ENCODE results near the gene TEAD1.

Gene TEAD1

GRCh38 chr11:12981676-12982522 lies 307.7 kb downstream of the TEAD1 start:
- Histone ChIP-seq H3K9ac (ENCODE audit: low read length) (no peak overlapping the region), H3K9me3 (ENCODE audit: control insufficient read depth, low read length) (no peaks in the 10 kb centered on the region), H3K4me1 (ENCODE audit: control insufficient read depth, insufficient read depth, low read length) (peaks cover 9% of the 10 kb centered on the region), H3K4me3 (ENCODE audit: low read length) (no peak overlapping the region), H3K36me3 (ENCODE audit: control insufficient read depth, insufficient read depth, low read length) (no peaks in the 10 kb centered on the region), H3K27me3 (ENCODE audit: control insufficient read depth, insufficient read depth, low read length) (no peaks in the 10 kb centered on the region)

GRCh38 chr11:12983336-12983735 lies 309.1 kb downstream of the TEAD1 start:
- no peaks in the 10 kb centered on the region for H3K9me3 ChIP-seq (ENCODE audit: control insufficient read depth, low read length)
- H3K9ac ChIP-seq (ENCODE audit: low read length), result no peak overlapping the region
- no peaks in the 10 kb centered on the region for H3K36me3 ChIP-seq (ENCODE audit: control insufficient read depth, insufficient read depth, low read length)
- no peak overlapping the region for H3K4me3 ChIP-seq (ENCODE audit: low read length)
- H3K4me1 ChIP-seq (ENCODE audit: control insufficient read depth, insufficient read depth, low read length), result peaks cover 9% of the 10 kb centered on the region
- H3K27me3 ChIP-seq (ENCODE audit: control insufficient read depth, insufficient read depth, low read length), result no peaks in the 10 kb centered on the region

GRCh38 chr11:12986194-12986898 lies 312.1 kb downstream of the TEAD1 start:
- Histone ChIP-seq H3K27me3 (ENCODE audit: control insufficient read depth, insufficient read depth, low read length) (no peaks in the 10 kb centered on the region), H3K4me1 (ENCODE audit: control insufficient read depth, insufficient read depth, low read length) (peaks cover 8% of the 10 kb centered on the region), H3K4me3 (ENCODE audit: low read length) (no peak overlapping the region), H3K36me3 (ENCODE audit: control insufficient read depth, insufficient read depth, low read length) (no peaks in the 10 kb centered on the region), H3K9ac (ENCODE audit: low read length) (no peak overlapping the region), H3K9me3 (ENCODE audit: control insufficient read depth, low read length) (no peaks in the 10 kb centered on the region)

- H3K27me3 ChIP-seq (ENCODE audit: control insufficient read depth, insufficient read depth, low read length), result no peaks in the 10 kb centered on the region
- no peak overlapping the region for H3K4me3 ChIP-seq (ENCODE audit: low read length)
- no peak overlapping the region for H3K9ac ChIP-seq (ENCODE audit: low read length)
- no peaks in the 10 kb centered on the region for H3K36me3 ChIP-seq (ENCODE audit: control insufficient read depth, insufficient read depth, low read length)
- H3K9me3 ChIP-seq (ENCODE audit: control insufficient read depth, low read length), result no peaks in the 10 kb centered on the region
- no peaks in the 10 kb centered on the region for H3K4me1 ChIP-seq (ENCODE audit: control insufficient read depth, insufficient read depth, low read length)
These were observed 315.4 kb downstream of the TEAD1 start for GRCh38 chr11:12989428-12990161.

GRCh38 chr11:12990162-12990480 lies 315.9 kb downstream of the TEAD1 start:
- no peak overlapping the region for H3K4me3 ChIP-seq (ENCODE audit: low read length)
- no peaks in the 10 kb centered on the region for H3K36me3 ChIP-seq (ENCODE audit: control insufficient read depth, insufficient read depth, low read length)
- no peaks in the 10 kb centered on the region for H3K4me1 ChIP-seq (ENCODE audit: control insufficient read depth, insufficient read depth, low read length)
- no peak overlapping the region for H3K9ac ChIP-seq (ENCODE audit: low read length)
- H3K9me3 ChIP-seq (ENCODE audit: control insufficient read depth, low read length), result no peaks in the 10 kb centered on the region
- H3K27me3 ChIP-seq (ENCODE audit: control insufficient read depth, insufficient read depth, low read length), result no peaks in the 10 kb centered on the region

- Histone ChIP-seq H3K4me3 (ENCODE audit: low read length) (no peak overlapping the region), H3K4me1 (ENCODE audit: control insufficient read depth, insufficient read depth, low read length) (no peaks in the 10 kb centered on the region), H3K36me3 (ENCODE audit: control insufficient read depth, insufficient read depth, low read length) (no peaks in the 10 kb centered on the region), H3K9ac (ENCODE audit: low read length) (no peak overlapping the region), H3K9me3 (ENCODE audit: control insufficient read depth, low read length) (no peaks in the 10 kb centered on the region), H3K27me3 (ENCODE audit: control insufficient read depth, insufficient read depth, low read length) (no peaks in the 10 kb centered on the region)
These were observed 317.2 kb downstream of the TEAD1 start for GRCh38 chr11:12991426-12991825.

- H3K9ac ChIP-seq (ENCODE audit: low read length), result no peak overlapping the region
- H3K4me3 ChIP-seq (ENCODE audit: low read length), result no peak overlapping the region
- no peaks in the 10 kb centered on the region for H3K9me3 ChIP-seq (ENCODE audit: control insufficient read depth, low read length)
- H3K4me1 ChIP-seq (ENCODE audit: control insufficient read depth, insufficient read depth, low read length), result peaks cover 8% of the 10 kb centered on the region
- no peaks in the 10 kb centered on the region for H3K36me3 ChIP-seq (ENCODE audit: control insufficient read depth, insufficient read depth, low read length)
- H3K27me3 ChIP-seq (ENCODE audit: control insufficient read depth, insufficient read depth, low read length), result no peaks in the 10 kb centered on the region
These were observed 319.4 kb downstream of the TEAD1 start for GRCh38 chr11:12993626-12994025.

Data from mucosa of stomach (tissue), 1 donor.